ENCODE data around the gene SMARCAD1.
A peak's percentile ranks its signal among the peaks of the same experiment; 100 is the strongest.

The SMARCAD1 gene, protein sequence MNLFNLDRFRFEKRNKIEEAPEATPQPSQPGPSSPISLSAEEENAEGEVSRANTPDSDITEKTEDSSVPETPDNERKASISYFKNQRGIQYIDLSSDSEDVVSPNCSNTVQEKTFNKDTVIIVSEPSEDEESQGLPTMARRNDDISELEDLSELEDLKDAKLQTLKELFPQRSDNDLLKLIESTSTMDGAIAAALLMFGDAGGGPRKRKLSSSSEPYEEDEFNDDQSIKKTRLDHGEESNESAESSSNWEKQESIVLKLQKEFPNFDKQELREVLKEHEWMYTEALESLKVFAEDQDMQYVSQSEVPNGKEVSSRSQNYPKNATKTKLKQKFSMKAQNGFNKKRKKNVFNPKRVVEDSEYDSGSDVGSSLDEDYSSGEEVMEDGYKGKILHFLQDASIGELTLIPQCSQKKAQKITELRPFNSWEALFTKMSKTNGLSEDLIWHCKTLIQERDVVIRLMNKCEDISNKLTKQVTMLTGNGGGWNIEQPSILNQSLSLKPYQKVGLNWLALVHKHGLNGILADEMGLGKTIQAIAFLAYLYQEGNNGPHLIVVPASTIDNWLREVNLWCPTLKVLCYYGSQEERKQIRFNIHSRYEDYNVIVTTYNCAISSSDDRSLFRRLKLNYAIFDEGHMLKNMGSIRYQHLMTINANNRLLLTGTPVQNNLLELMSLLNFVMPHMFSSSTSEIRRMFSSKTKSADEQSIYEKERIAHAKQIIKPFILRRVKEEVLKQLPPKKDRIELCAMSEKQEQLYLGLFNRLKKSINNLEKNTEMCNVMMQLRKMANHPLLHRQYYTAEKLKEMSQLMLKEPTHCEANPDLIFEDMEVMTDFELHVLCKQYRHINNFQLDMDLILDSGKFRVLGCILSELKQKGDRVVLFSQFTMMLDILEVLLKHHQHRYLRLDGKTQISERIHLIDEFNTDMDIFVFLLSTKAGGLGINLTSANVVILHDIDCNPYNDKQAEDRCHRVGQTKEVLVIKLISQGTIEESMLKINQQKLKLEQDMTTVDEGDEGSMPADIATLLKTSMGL

DNA sequence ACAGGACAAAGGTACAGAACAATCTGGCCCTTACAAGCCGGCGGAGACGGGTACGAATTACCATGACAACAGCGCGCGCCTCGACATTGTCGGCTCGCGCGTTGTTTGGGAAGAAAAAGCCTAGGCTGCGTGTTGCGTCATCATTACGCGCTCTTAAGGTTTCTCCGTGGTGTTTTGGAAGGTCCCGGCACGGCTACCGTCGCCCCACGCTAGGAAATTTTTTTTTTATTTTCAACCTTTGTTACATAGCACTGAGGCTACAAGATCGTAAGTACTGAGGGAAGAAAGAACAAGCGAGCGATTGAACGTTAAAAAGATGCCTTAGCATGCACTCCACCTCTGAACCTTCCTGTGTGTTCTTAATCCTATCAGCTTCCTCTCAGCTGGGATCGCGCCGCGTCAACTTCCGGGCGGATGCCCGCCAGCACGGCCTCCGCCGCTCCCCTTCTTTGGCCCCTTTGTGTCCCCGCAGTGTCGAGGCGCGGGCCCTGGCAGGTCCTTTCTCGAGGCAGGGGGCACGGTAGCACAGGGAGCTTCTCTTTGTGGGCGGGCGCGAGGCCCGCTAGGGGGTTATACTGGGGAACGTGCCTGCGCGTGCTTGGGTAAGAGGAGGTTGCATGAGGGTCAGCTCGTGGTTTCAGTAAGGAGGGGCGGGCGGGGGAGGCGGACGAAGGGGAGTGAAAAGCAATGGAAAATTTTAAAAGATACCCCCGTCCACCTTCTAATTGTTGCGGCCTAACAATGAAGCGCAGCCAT, at the start of gene SMARCAD1:
Gene SMARCAD1 (plus strand): TSS at position 397 of the 756 bp plus-strand sequence. CDS start 530 bp downstream, outside the sequence.
- DNase-seq = peak; percentile 96
- Histone ChIP-seq H3K27me3 (ENCODE audit: insufficient read depth, low read depth, severe bottlenecking) (no peaks in the 10 kb centered on the region), H3K9me3 (ENCODE audit: severe bottlenecking) (no peaks in the 10 kb centered on the region), H3K36me3 (peaks cover 44% of the 10 kb centered on the region), H3K27ac (peak within 1 kb of the TSS; percentile 98), H3K4me3 (ENCODE audit: low read depth, low read length) (peak within 1 kb of the TSS; percentile 87)
- TF ChIP-seq, protein P1, sequence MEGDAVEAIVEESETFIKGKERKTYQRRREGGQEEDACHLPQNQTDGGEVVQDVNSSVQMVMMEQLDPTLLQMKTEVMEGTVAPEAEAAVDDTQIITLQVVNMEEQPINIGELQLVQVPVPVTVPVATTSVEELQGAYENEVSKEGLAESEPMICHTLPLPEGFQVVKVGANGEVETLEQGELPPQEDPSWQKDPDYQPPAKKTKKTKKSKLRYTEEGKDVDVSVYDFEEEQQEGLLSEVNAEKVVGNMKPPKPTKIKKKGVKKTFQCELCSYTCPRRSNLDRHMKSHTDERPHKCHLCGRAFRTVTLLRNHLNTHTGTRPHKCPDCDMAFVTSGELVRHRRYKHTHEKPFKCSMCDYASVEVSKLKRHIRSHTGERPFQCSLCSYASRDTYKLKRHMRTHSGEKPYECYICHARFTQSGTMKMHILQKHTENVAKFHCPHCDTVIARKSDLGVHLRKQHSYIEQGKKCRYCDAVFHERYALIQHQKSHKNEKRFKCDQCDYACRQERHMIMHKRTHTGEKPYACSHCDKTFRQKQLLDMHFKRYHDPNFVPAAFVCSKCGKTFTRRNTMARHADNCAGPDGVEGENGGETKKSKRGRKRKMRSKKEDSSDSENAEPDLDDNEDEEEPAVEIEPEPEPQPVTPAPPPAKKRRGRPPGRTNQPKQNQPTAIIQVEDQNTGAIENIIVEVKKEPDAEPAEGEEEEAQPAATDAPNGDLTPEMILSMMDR (IDR thresholded peaks at IDR 0.05; ENCODE audit: low read depth, low read length) = no peak

DNA sequence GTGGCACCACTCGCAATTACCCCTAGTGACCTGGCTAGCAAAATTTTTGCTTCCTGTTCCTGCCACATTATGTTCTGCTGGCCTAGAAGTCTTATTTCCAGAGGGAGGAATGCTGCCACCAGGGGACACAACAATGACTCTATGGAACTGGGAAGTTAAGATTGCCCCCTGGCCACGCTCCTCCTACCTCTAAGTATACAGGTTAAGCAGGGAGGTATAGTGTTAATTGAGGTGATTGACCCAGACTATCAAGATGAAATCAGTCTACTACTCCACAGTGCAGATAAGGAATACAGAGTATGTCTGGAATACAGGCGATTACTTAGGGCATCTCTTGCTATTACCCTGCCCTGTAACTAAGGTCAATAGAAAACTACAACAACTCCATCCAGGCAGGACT, 48.8 kb upstream of the SMARCAD1 start:
- DNase-seq = no peak

DNA sequence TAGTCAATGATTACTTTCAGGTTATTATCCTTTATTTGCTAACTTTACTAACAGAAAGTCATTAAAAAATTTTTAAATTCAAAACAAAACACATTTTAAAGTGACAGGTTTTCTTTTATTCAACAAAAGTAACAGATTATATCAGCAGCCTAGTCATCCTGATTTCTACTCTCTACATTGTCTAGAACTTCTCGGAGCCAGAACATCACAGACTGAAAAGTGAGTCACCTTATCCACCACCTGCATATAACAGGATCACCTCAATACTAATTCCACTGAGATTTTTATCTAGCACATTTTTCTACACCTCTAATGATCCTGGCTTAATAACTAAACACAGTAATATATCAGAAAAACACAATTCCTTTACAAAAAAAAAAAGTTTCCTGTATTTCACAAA, 47.9 kb upstream of the SMARCAD1 start:
- TF ChIP-seq, protein P1 (IDR thresholded peaks at IDR 0.05; ENCODE audit: low read depth, low read length) = no peak
- Histone ChIP-seq H3K9me3 (ENCODE audit: severe bottlenecking) (peaks cover 3% of the 10 kb centered on the region), H3K4me3 (ENCODE audit: low read depth, low read length) (no peak overlapping the region), H3K27me3 (ENCODE audit: insufficient read depth, low read depth, severe bottlenecking) (no peaks in the 10 kb centered on the region), H3K27ac (no peak overlapping the region), H3K36me3 (no peaks in the 10 kb centered on the region)
- no peak for DNase-seq

More for the DNA sequence above, 48.8 kb upstream of the SMARCAD1 start:
- TF ChIP-seq, protein P1 (IDR thresholded peaks at IDR 0.05; ENCODE audit: low read depth, low read length) = no peak
- no peaks in the 10 kb centered on the region for H3K27me3 ChIP-seq (ENCODE audit: insufficient read depth, low read depth, severe bottlenecking)
- no peaks in the 10 kb centered on the region for H3K36me3 ChIP-seq
- H3K9me3 ChIP-seq (ENCODE audit: severe bottlenecking) = peaks cover 3% of the 10 kb centered on the region
- H3K27ac ChIP-seq = no peak overlapping the region
- H3K4me3 ChIP-seq (ENCODE audit: low read depth, low read length) = no peak overlapping the region

DNA sequence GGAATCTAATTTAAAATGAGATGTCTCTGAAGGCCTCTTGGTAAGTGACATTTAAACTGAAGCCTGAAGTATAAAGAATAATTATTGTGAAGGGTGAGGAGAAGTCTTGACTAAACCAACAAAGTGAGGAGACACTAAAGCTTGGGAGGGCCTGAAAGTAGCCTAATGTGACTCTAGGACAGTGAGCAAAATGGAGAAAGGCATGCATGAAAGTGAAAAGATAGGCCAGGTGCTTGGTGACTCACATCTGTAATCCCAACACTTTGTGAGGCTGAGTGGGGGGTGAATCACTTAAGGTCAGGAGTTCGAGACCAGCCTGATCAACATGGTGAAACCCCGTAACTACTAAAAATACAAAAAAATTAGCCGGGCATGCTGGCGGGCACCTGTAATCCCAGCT, 46.9 kb upstream of the SMARCAD1 start:
- H3K9me3 ChIP-seq (ENCODE audit: severe bottlenecking) = peaks cover 3% of the 10 kb centered on the region
- TF ChIP-seq, protein P1 (IDR thresholded peaks at IDR 0.05; ENCODE audit: low read depth, low read length) = no peak
- no peak overlapping the region for H3K27ac ChIP-seq
- no peak for DNase-seq
- H3K4me3 ChIP-seq (ENCODE audit: low read depth, low read length) = no peak overlapping the region
- H3K27me3 ChIP-seq (ENCODE audit: insufficient read depth, low read depth, severe bottlenecking) = no peaks in the 10 kb centered on the region
- no peaks in the 10 kb centered on the region for H3K36me3 ChIP-seq

- Histone ChIP-seq H3K4me3 (ENCODE audit: low read depth, low read length) (no peak overlapping the region), H3K36me3 (no peaks in the 10 kb centered on the region), H3K27ac (no peak overlapping the region), H3K27me3 (ENCODE audit: insufficient read depth, low read depth, severe bottlenecking) (no peaks in the 10 kb centered on the region), H3K9me3 (ENCODE audit: severe bottlenecking) (peaks cover 1% of the 10 kb centered on the region)
- TF ChIP-seq, protein P1 (IDR thresholded peaks at IDR 0.05; ENCODE audit: low read depth, low read length) = no peak
- no peak for DNase-seq
These were observed 42.4 kb upstream of the SMARCAD1 start for GRCh38 chr4:94165256-94165655.

Data from WERI-Rb-1 (cell line).